GM23338 (cell line): ENCODE data around the gene MRO. TPM values are rescaled to one million over a fixed set of nuclear protein-coding genes. Genes with fewer than 3 reads are reported as not detected.
A peak's percentile ranks its signal among the peaks of the same experiment; 100 is the strongest.

Experiments
- ATAC-seq: fragments of 200-7000 bp; cut with Tn5 transposase; 3 replicates; pipeline ENCODE4 v1.9.1; 2020
- DNase-seq: peaks from one replicate; pipeline ENCODE4 v3.0.0-alpha.2; 2015; ENCODE audit warnings: low spot score
- H2AFZ ChIP-seq: fragments of 200-600 bp; sonication (generic); 2 replicates; pipeline ENCODE4 v1.8.0; 2016; ENCODE audit warnings: antibody characterized with exemption, mild to moderate bottlenecking, moderate library complexity
- H3F3A ChIP-seq: fragments of 200-600 bp; sonication (generic); replicated peaks from 2 replicates; pipeline ENCODE4 v1.8.0; 2017; ENCODE audit warnings: antibody characterized with exemption, mixed run types, low read depth
- H3K27ac ChIP-seq: fragments of 200-600 bp; sonication (generic); 2 replicates; pipeline ENCODE4 v1.6.1; 2016; ENCODE audit warnings: low read depth
- H3K27me3 ChIP-seq: fragments of 200-600 bp; sonication (generic); 2 replicates; pipeline ENCODE4 v1.8.0; 2016; ENCODE audit warnings: mild to moderate bottlenecking, mixed run types, moderate library complexity; ENCODE audit not compliant: insufficient read depth
- H3K36me3 ChIP-seq: fragments of 200-600 bp; sonication (generic); 2 replicates; pipeline ENCODE4 v1.8.0; 2016; ENCODE audit warnings: mild to moderate bottlenecking; ENCODE audit not compliant: insufficient read depth
- H3K4me1 ChIP-seq: fragments of 200-600 bp; sonication (generic); 2 replicates; pipeline ENCODE4 v1.8.0; 2016; ENCODE audit warnings: mild to moderate bottlenecking, moderate library complexity; ENCODE audit not compliant: insufficient read depth
- H3K4me2 ChIP-seq: fragments of 200-600 bp; sonication (generic); 2 replicates; pipeline ENCODE4 v1.7.1; 2017; ENCODE audit warnings: mixed run types
- H3K4me3 ChIP-seq: fragments of 200-600 bp; sonication (generic); 2 replicates; pipeline ENCODE4 v1.6.1; 2016; ENCODE audit warnings: mixed run types
- H3K79me2 ChIP-seq: fragments of 200-600 bp; sonication (generic); replicated peaks from 2 replicates; pipeline ENCODE4 v1.8.0; 2017; ENCODE audit warnings: mild to moderate bottlenecking; ENCODE audit not compliant: insufficient read depth
- H3K9me2 ChIP-seq: fragments of 200-600 bp; sonication (generic); 2 replicates; pipeline ENCODE4 v1.8.0; 2017; ENCODE audit not compliant: insufficient read depth
- H4K20me1 ChIP-seq: fragments of 200-600 bp; sonication (generic); replicated peaks from 2 replicates; pipeline ENCODE4 v1.8.0; 2017; ENCODE audit warnings: mild to moderate bottlenecking; ENCODE audit not compliant: insufficient read depth
- H3K27ac Mint-ChIP-seq: 2 replicates; pipeline ENCODE4 v1.8.0; 2020; ENCODE audit warnings: inconsistent platforms, mild to moderate bottlenecking, moderate library complexity, mixed read lengths
- H3K27me3 Mint-ChIP-seq: 3 replicates; pipeline ENCODE4 v1.8.0; 2022; ENCODE audit warnings: low read depth, mild to moderate bottlenecking, moderate library complexity, mixed read lengths, inconsistent platforms; ENCODE audit not compliant: insufficient read depth, poor library complexity
- H3K36me3 Mint-ChIP-seq: 3 replicates; pipeline ENCODE4 v1.8.0; 2021; ENCODE audit warnings: low read depth, mild to moderate bottlenecking, inconsistent platforms, moderate library complexity, mixed read lengths
- H3K4me1 Mint-ChIP-seq: 3 replicates; pipeline ENCODE4 v1.8.0; 2020; ENCODE audit warnings: mild to moderate bottlenecking, inconsistent platforms, mixed read lengths
- H3K4me3 Mint-ChIP-seq: 3 replicates; pipeline ENCODE4 v1.8.0; 2021; ENCODE audit warnings: moderate library complexity, mild to moderate bottlenecking, inconsistent platforms, mixed read lengths
- H3K9me3 Mint-ChIP-seq: 3 replicates; pipeline ENCODE4 v1.8.0; 2020; ENCODE audit warnings: moderate library complexity, mild to moderate bottlenecking, inconsistent platforms, mixed read lengths
- CREB1 ChIP-seq: fragments of 250-450 bp; sonication (Bioruptor Pico); IDR thresholded peaks from 2 replicates; pipeline ENCODE4 v1.5.0; 2020; ENCODE audit warnings: low read depth, mild to moderate bottlenecking, moderate library complexity
- EZH2 ChIP-seq: fragments of 200-600 bp; sonication (generic); IDR thresholded peaks from one replicate; pipeline ENCODE4 v1.8.0; 2017; ENCODE audit warnings: antibody characterized with exemption, mild to moderate bottlenecking, low read depth; ENCODE audit not compliant: unreplicated experiment
- NANOG ChIP-seq: IDR thresholded peaks from 2 replicates; pipeline ENCODE4 v1.6.1; 2016; ENCODE audit warnings: antibody characterized with exemption, borderline replicate concordance
- POLR2AphosphoS5 ChIP-seq: IDR thresholded peaks from 2 replicates; pipeline ENCODE4 v1.6.1; 2016; ENCODE audit warnings: antibody characterized with exemption, low read depth
- STAT1 ChIP-seq: IDR thresholded peaks from one replicate; pipeline ENCODE4 v1.6.1; 2016; ENCODE audit warnings: antibody characterized with exemption; ENCODE audit not compliant: unreplicated experiment
- ZNF114 ChIP-seq: fragments of 250-450 bp; sonication (Bioruptor Pico); IDR thresholded peaks from 2 replicates; pipeline ENCODE4 v1.5.0; 2020; ENCODE audit warnings: mild to moderate bottlenecking, moderate library complexity
- ZNF331 ChIP-seq: fragments of 250-450 bp; sonication (Bioruptor Pico); IDR thresholded peaks from 2 replicates; pipeline ENCODE4 v1.5.0; 2020; ENCODE audit warnings: low read depth, mild to moderate bottlenecking, moderate library complexity
- polyA plus RNA-seq: library from polyadenylated mRNA; unstranded; fragments of >200 nt; fragmentation: Nextera tagmentation; extraction: Ambion mirVana; gene quantifications from 2 replicates; pipeline ENCODE4 v1.2.1, GENCODE V29; 2016
- total RNA-seq: library from RNA; depleted of rRNA; stranded (reverse); fragments of >200 nt; shearing (Covaris generic); gene quantifications from 2 replicates; pipeline ENCODE4 v1.2.3, GENCODE V29; 2014
- TF ChIP-seq, protein P1 (sequence below): IDR thresholded peaks from 2 replicates; pipeline ENCODE4 v1.6.1; 2016; ENCODE audit warnings: antibody characterized with exemption
- TF ChIP-seq, protein P2 (sequence below): fragments of 250-450 bp; sonication (Bioruptor Pico); IDR thresholded peaks from 2 replicates; pipeline ENCODE4 v1.5.0; 2020; ENCODE audit warnings: mild to moderate bottlenecking, moderate library complexity
- TF ChIP-seq, protein P3 (sequence below): IDR thresholded peaks from one replicate; pipeline ENCODE4 v1.6.1; 2018; ENCODE audit warnings: antibody characterized with exemption; ENCODE audit not compliant: unreplicated experiment

MRO gene
- total and polyA plus RNA-seq, 2 experiments from 2014 or later = 0.78 to 0.80 TPM

DNA sequence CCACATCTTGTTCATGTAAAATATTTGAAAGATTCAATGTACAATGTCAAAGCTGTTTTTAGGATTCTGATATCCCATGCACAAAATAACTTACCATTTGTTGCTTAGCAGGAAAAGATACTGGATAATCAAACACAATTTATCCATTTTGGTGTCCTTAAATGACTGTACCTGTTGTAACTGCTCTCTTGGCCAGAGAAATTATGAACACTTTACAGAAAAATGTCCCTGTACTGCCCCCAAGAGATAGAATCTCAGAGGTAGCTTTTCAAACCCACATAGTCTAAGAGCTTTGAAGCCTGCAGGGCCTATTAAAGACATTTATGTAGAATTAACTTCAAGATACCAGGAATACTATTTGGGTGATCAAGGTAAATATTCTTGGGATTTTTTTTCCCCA is 46.9 kb upstream of the MRO start:
- Histone ChIP-seq H3K36me3 (no peaks in the 10 kb centered on the region), H3K4me2 (no peak overlapping the region), H2AFZ (peak overlapping the region; percentile 83; the same call in 1 of the 2 replicates), H3F3A (no peaks in the 10 kb centered on the region), H3K9me2 (no peaks in the 10 kb centered on the region), H3K4me1 (0 out of 2 replicates have a peak, but pooled peaks cover 4% of the 10 kb centered on the region), H3K27me3 (no peaks in the 10 kb centered on the region), H4K20me1 (no peaks in the 10 kb centered on the region), H3K4me3 (no peak overlapping the region), H3K79me2 (no peaks in the 10 kb centered on the region), H3K27ac (no peak overlapping the region)
- ATAC-seq (no peak), DNase-seq (no peak)
- peaks cover 2% of the 10 kb centered on the region for H3K27me3 Mint-ChIP-seq
- H3K4me3 Mint-ChIP-seq = no peak overlapping the region
- no peaks in the 10 kb centered on the region for H3K36me3 Mint-ChIP-seq
- no peak overlapping the region for H3K27ac Mint-ChIP-seq
- TF ChIP-seq, protein P1, sequence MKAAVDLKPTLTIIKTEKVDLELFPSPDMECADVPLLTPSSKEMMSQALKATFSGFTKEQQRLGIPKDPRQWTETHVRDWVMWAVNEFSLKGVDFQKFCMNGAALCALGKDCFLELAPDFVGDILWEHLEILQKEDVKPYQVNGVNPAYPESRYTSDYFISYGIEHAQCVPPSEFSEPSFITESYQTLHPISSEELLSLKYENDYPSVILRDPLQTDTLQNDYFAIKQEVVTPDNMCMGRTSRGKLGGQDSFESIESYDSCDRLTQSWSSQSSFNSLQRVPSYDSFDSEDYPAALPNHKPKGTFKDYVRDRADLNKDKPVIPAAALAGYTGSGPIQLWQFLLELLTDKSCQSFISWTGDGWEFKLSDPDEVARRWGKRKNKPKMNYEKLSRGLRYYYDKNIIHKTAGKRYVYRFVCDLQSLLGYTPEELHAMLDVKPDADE = no peak
- no peak for TF ChIP-seq POLR2AphosphoS5
- no peak for TF ChIP-seq EZH2
- H3K4me1 Mint-ChIP-seq = peaks cover 4% of the 10 kb centered on the region; the same call in 2 of the 3 replicates
- H3K9me3 Mint-ChIP-seq = no peaks in the 10 kb centered on the region

DNA sequence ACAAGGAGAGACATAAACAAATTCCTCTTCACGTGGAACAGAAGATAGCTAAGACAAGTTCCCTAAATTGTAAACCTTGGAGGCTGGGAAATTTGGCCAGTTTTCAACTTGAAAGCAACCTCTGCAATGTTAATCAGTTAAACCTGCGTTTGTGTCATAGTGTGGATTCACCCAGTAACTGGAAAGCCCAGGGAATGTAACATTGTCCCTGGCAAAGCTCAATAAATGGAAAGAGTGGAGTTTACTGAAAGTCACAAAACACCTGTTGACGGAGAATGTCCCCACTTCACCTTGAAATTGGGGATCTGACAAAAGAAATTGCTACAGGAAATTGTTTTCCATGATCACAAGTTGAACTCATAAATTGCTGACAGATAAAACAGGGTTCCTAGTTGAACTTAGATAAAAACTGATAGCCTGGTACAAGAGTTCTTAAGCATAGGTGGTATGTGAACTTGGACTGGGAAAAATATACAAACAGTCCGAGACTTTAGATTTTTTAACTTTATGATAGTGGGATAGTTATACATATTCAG is 44.1 kb upstream of the MRO start:
- Mint-ChIP-seq H3K27ac (no peak overlapping the region), H3K36me3 (no peaks in the 10 kb centered on the region), H3K4me1 (no peaks in the 10 kb centered on the region), H3K4me3 (no peak overlapping the region), H3K27me3 (peaks cover 2% of the 10 kb centered on the region), H3K9me3 (no peaks in the 10 kb centered on the region)
- H3K27ac ChIP-seq = no peak overlapping the region
- H3F3A ChIP-seq = no peaks in the 10 kb centered on the region
- H3K27me3 ChIP-seq = no peaks in the 10 kb centered on the region
- no peak overlapping the region for H3K4me3 ChIP-seq
- no peak overlapping the region for H3K4me2 ChIP-seq
- peak overlapping the region; percentile 43; the same call in 1 of the 2 replicates for H2AFZ ChIP-seq
- H3K4me1 ChIP-seq = no peaks in the 10 kb centered on the region
- no peaks in the 10 kb centered on the region; the same call in 1 of the 2 replicates for H3K9me2 ChIP-seq
- no peak for DNase-seq
- no peaks in the 10 kb centered on the region for H4K20me1 ChIP-seq
- no peak for ATAC-seq
- H3K79me2 ChIP-seq = no peaks in the 10 kb centered on the region
- no peaks in the 10 kb centered on the region for H3K36me3 ChIP-seq
- TF ChIP-seq NANOG = no peak
- TF ChIP-seq ZNF114 = no peak
- TF ChIP-seq STAT1 = no peak
- TF ChIP-seq ZNF331 (CRISPR knock-in tag) = no peak
- TF ChIP-seq, protein P2, sequence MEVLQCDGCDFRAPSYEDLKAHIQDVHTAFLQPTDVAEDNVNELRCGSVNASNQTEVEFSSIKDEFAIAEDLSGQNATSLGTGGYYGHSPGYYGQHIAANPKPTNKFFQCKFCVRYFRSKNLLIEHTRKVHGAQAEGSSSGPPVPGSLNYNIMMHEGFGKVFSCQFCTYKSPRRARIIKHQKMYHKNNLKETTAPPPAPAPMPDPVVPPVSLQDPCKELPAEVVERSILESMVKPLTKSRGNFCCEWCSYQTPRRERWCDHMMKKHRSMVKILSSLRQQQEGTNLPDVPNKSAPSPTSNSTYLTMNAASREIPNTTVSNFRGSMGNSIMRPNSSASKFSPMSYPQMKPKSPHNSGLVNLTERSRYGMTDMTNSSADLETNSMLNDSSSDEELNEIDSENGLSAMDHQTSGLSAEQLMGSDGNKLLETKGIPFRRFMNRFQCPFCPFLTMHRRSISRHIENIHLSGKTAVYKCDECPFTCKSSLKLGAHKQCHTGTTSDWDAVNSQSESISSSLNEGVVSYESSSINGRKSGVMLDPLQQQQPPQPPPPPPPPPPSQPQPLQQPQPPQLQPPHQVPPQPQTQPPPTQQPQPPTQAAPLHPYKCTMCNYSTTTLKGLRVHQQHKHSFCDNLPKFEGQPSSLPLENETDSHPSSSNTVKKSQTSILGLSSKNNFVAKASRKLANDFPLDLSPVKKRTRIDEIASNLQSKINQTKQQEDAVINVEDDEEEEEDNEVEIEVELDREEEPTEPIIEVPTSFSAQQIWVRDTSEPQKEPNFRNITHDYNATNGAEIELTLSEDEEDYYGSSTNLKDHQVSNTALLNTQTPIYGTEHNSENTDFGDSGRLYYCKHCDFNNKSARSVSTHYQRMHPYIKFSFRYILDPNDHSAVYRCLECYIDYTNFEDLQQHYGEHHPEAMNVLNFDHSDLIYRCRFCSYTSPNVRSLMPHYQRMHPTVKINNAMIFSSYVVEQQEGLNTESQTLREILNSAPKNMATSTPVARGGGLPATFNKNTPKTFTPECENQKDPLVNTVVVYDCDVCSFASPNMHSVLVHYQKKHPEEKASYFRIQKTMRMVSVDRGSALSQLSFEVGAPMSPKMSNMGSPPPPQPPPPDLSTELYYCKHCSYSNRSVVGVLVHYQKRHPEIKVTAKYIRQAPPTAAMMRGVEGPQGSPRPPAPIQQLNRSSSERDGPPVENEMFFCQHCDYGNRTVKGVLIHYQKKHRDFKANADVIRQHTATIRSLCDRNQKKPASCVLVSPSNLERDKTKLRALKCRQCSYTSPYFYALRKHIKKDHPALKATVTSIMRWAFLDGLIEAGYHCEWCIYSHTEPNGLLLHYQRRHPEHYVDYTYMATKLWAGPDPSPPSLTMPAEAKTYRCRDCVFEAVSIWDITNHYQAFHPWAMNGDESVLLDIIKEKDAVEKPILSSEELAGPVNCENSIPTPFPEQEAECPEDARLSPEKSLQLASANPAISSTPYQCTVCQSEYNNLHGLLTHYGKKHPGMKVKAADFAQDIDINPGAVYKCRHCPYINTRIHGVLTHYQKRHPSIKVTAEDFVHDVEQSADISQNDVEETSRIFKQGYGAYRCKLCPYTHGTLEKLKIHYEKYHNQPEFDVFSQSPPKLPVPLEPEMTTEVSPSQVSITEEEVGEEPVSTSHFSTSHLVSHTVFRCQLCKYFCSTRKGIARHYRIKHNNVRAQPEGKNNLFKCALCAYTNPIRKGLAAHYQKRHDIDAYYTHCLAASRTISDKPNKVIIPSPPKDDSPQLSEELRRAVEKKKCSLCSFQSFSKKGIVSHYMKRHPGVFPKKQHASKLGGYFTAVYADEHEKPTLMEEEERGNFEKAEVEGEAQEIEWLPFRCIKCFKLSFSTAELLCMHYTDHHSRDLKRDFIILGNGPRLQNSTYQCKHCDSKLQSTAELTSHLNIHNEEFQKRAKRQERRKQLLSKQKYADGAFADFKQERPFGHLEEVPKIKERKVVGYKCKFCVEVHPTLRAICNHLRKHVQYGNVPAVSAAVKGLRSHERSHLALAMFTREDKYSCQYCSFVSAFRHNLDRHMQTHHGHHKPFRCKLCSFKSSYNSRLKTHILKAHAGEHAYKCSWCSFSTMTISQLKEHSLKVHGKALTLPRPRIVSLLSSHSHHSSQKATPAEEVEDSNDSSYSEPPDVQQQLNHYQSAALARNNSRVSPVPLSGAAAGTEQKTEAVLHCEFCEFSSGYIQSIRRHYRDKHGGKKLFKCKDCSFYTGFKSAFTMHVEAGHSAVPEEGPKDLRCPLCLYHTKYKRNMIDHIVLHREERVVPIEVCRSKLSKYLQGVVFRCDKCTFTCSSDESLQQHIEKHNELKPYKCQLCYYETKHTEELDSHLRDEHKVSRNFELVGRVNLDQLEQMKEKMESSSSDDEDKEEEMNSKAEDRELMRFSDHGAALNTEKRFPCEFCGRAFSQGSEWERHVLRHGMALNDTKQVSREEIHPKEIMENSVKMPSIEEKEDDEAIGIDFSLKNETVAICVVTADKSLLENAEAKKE (CRISPR knock-in tag) = no peak
- no peak for TF ChIP-seq CREB1 (CRISPR knock-in tag)
- TF ChIP-seq, protein P3, sequence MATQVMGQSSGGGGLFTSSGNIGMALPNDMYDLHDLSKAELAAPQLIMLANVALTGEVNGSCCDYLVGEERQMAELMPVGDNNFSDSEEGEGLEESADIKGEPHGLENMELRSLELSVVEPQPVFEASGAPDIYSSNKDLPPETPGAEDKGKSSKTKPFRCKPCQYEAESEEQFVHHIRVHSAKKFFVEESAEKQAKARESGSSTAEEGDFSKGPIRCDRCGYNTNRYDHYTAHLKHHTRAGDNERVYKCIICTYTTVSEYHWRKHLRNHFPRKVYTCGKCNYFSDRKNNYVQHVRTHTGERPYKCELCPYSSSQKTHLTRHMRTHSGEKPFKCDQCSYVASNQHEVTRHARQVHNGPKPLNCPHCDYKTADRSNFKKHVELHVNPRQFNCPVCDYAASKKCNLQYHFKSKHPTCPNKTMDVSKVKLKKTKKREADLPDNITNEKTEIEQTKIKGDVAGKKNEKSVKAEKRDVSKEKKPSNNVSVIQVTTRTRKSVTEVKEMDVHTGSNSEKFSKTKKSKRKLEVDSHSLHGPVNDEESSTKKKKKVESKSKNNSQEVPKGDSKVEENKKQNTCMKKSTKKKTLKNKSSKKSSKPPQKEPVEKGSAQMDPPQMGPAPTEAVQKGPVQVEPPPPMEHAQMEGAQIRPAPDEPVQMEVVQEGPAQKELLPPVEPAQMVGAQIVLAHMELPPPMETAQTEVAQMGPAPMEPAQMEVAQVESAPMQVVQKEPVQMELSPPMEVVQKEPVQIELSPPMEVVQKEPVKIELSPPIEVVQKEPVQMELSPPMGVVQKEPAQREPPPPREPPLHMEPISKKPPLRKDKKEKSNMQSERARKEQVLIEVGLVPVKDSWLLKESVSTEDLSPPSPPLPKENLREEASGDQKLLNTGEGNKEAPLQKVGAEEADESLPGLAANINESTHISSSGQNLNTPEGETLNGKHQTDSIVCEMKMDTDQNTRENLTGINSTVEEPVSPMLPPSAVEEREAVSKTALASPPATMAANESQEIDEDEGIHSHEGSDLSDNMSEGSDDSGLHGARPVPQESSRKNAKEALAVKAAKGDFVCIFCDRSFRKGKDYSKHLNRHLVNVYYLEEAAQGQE = no peak
- TF ChIP-seq EZH2 = no peak
